GM23338 (cell line): ENCODE results near the gene BCR. TPM values are rescaled to one million over a fixed set of nuclear protein-coding genes. Genes with fewer than 3 reads are reported as not detected.
A peak's percentile ranks its signal among the peaks of the same experiment; 100 is the strongest.

Experiments used
- ATAC-seq: fragments of 200-7000 bp; cut with Tn5 transposase; 3 replicates; pipeline ENCODE4 v1.9.1; 2020
- DNase-seq: peaks from one replicate; pipeline ENCODE4 v3.0.0-alpha.2; 2015; ENCODE audit warnings: low spot score
- H2AFZ ChIP-seq: fragments of 200-600 bp; sonication (generic); 2 replicates; pipeline ENCODE4 v1.8.0; 2016; ENCODE audit warnings: antibody characterized with exemption, mild to moderate bottlenecking, moderate library complexity
- H3F3A ChIP-seq: fragments of 200-600 bp; sonication (generic); replicated peaks from 2 replicates; pipeline ENCODE4 v1.8.0; 2017; ENCODE audit warnings: antibody characterized with exemption, mixed run types, low read depth
- H3K27ac ChIP-seq: fragments of 200-600 bp; sonication (generic); 2 replicates; pipeline ENCODE4 v1.6.1; 2016; ENCODE audit warnings: low read depth
- H3K27me3 ChIP-seq: fragments of 200-600 bp; sonication (generic); 2 replicates; pipeline ENCODE4 v1.8.0; 2016; ENCODE audit warnings: mild to moderate bottlenecking, mixed run types, moderate library complexity; ENCODE audit not compliant: insufficient read depth
- H3K36me3 ChIP-seq: fragments of 200-600 bp; sonication (generic); 2 replicates; pipeline ENCODE4 v1.8.0; 2016; ENCODE audit warnings: mild to moderate bottlenecking; ENCODE audit not compliant: insufficient read depth
- H3K4me1 ChIP-seq: fragments of 200-600 bp; sonication (generic); 2 replicates; pipeline ENCODE4 v1.8.0; 2016; ENCODE audit warnings: mild to moderate bottlenecking, moderate library complexity; ENCODE audit not compliant: insufficient read depth
- H3K4me2 ChIP-seq: fragments of 200-600 bp; sonication (generic); 2 replicates; pipeline ENCODE4 v1.7.1; 2017; ENCODE audit warnings: mixed run types
- H3K4me3 ChIP-seq: fragments of 200-600 bp; sonication (generic); 2 replicates; pipeline ENCODE4 v1.6.1; 2016; ENCODE audit warnings: mixed run types
- H3K79me2 ChIP-seq: fragments of 200-600 bp; sonication (generic); replicated peaks from 2 replicates; pipeline ENCODE4 v1.8.0; 2017; ENCODE audit warnings: mild to moderate bottlenecking; ENCODE audit not compliant: insufficient read depth
- H3K9me2 ChIP-seq: fragments of 200-600 bp; sonication (generic); 2 replicates; pipeline ENCODE4 v1.8.0; 2017; ENCODE audit not compliant: insufficient read depth
- H4K20me1 ChIP-seq: fragments of 200-600 bp; sonication (generic); replicated peaks from 2 replicates; pipeline ENCODE4 v1.8.0; 2017; ENCODE audit warnings: mild to moderate bottlenecking; ENCODE audit not compliant: insufficient read depth
- H3K27ac Mint-ChIP-seq: 2 replicates; pipeline ENCODE4 v1.8.0; 2020; ENCODE audit warnings: inconsistent platforms, mild to moderate bottlenecking, moderate library complexity, mixed read lengths
- H3K27me3 Mint-ChIP-seq: 3 replicates; pipeline ENCODE4 v1.8.0; 2022; ENCODE audit warnings: low read depth, mild to moderate bottlenecking, moderate library complexity, mixed read lengths, inconsistent platforms; ENCODE audit not compliant: insufficient read depth, poor library complexity
- H3K36me3 Mint-ChIP-seq: 3 replicates; pipeline ENCODE4 v1.8.0; 2021; ENCODE audit warnings: low read depth, mild to moderate bottlenecking, inconsistent platforms, moderate library complexity, mixed read lengths
- H3K4me1 Mint-ChIP-seq: 3 replicates; pipeline ENCODE4 v1.8.0; 2020; ENCODE audit warnings: mild to moderate bottlenecking, inconsistent platforms, mixed read lengths
- H3K4me3 Mint-ChIP-seq: 3 replicates; pipeline ENCODE4 v1.8.0; 2021; ENCODE audit warnings: moderate library complexity, mild to moderate bottlenecking, inconsistent platforms, mixed read lengths
- H3K9me3 Mint-ChIP-seq: 3 replicates; pipeline ENCODE4 v1.8.0; 2020; ENCODE audit warnings: moderate library complexity, mild to moderate bottlenecking, inconsistent platforms, mixed read lengths
- CREB1 ChIP-seq: fragments of 250-450 bp; sonication (Bioruptor Pico); IDR thresholded peaks from 2 replicates; pipeline ENCODE4 v1.5.0; 2020; ENCODE audit warnings: low read depth, mild to moderate bottlenecking, moderate library complexity
- CTCF ChIP-seq, 2 experiments: fragments of 200-600 bp in 1 of 2; sonication (generic) in 1 of 2; conservative IDR thresholded peaks; 2 replicates each; pipeline versions ENCODE4 v1.5.1 to v1.6.1; 2016 to 2017; ENCODE audit warnings: antibody characterized with exemption in 2 of 2, low read depth in 2 of 2, mild to moderate bottlenecking in 2 of 2, moderate library complexity in 1 of 2
- ETS1 ChIP-seq: IDR thresholded peaks from 2 replicates; pipeline ENCODE4 v1.6.1; 2016; ENCODE audit warnings: antibody characterized with exemption
- JUNB ChIP-seq: IDR thresholded peaks from one replicate; pipeline ENCODE4 v1.6.1; 2016; ENCODE audit warnings: antibody characterized with exemption; ENCODE audit not compliant: unreplicated experiment
- NANOG ChIP-seq: IDR thresholded peaks from 2 replicates; pipeline ENCODE4 v1.6.1; 2016; ENCODE audit warnings: antibody characterized with exemption, borderline replicate concordance
- REST ChIP-seq: IDR thresholded peaks from one replicate; pipeline ENCODE4 v1.6.1; 2018; ENCODE audit warnings: antibody characterized with exemption; ENCODE audit not compliant: unreplicated experiment
- STAT1 ChIP-seq: IDR thresholded peaks from one replicate; pipeline ENCODE4 v1.6.1; 2016; ENCODE audit warnings: antibody characterized with exemption; ENCODE audit not compliant: unreplicated experiment
- ZNF114 ChIP-seq: fragments of 250-450 bp; sonication (Bioruptor Pico); IDR thresholded peaks from 2 replicates; pipeline ENCODE4 v1.5.0; 2020; ENCODE audit warnings: mild to moderate bottlenecking, moderate library complexity
- ZNF331 ChIP-seq: fragments of 250-450 bp; sonication (Bioruptor Pico); IDR thresholded peaks from 2 replicates; pipeline ENCODE4 v1.5.0; 2020; ENCODE audit warnings: low read depth, mild to moderate bottlenecking, moderate library complexity
- polyA plus RNA-seq: library from polyadenylated mRNA; unstranded; fragments of >200 nt; fragmentation: Nextera tagmentation; extraction: Ambion mirVana; gene quantifications from 2 replicates; pipeline ENCODE4 v1.2.1, GENCODE V29; 2016
- total RNA-seq: library from RNA; depleted of rRNA; stranded (reverse); fragments of >200 nt; shearing (Covaris generic); gene quantifications from 2 replicates; pipeline ENCODE4 v1.2.3, GENCODE V29; 2014

Gene BCR
- total and polyA plus RNA-seq, 2 experiments from 2014 or later: 17.7 to 121 TPM

- no peak for TF ChIP-seq REST
- no peak for TF ChIP-seq NANOG
These were observed 669 bp upstream of the BCR start (continued) for GRCh38 chr22:23179381-23180299.

- Histone ChIP-seq H3F3A (peaks cover 9% of the 10 kb centered on the region; the same call in 1 of the 2 replicates), H2AFZ (no peak overlapping the region), H3K36me3 (no peaks in the 10 kb centered on the region), H3K4me1 (peaks cover 48% of the 10 kb centered on the region), H3K9me2 (no peaks in the 10 kb centered on the region), H3K27me3 (peaks cover 11% of the 10 kb centered on the region), H3K79me2 (peaks cover 49% of the 10 kb centered on the region), H4K20me1 (peaks cover 37% of the 10 kb centered on the region), H3K27ac (no peak overlapping the region), H3K4me3 (peak overlapping the region; percentile 66), H3K4me2 (peak overlapping the region; percentile 93)
- no peak for ATAC-seq
- H3K27ac Mint-ChIP-seq: no peak overlapping the region
- peaks cover 39% of the 10 kb centered on the region for H3K27me3 Mint-ChIP-seq
- peaks cover 51% of the 10 kb centered on the region for H3K4me1 Mint-ChIP-seq
- DNase-seq: peak; percentile 47
- peaks cover 13% of the 10 kb centered on the region for H3K9me3 Mint-ChIP-seq
- peaks cover 40% of the 10 kb centered on the region for H3K36me3 Mint-ChIP-seq
- H3K4me3 Mint-ChIP-seq: peak overlapping the region; percentile 83
- TF ChIP-seq ETS1 (no peak), ZNF331 (CRISPR knock-in tag) (no peak), CTCF (conservative IDR thresholded peaks at IDR 0.05; ENCODE audit: low read depth in 2 of 2) (no peak), STAT1 (no peak), ZNF114 (CRISPR knock-in tag) (no peak), JUNB (no peak), CREB1 (no peak), NANOG (no peak)
These were observed 798 bp downstream of the BCR start for GRCh38 chr22:23180893-23181720.
